ENCODE measurements around the gene LRRTM3.

Gene LRRTM3

GRCh38 chr10:66940965-66941364 is 15.1 kb downstream of the LRRTM3 start:
- DNase-seq, result no peak

GRCh38 chr10:66941491-66941890 is 15.7 kb downstream of the LRRTM3 start:
- no peak for DNase-seq

GRCh38 chr10:66942407-66942806 is 16.6 kb downstream of the LRRTM3 start:
- no peak for DNase-seq

GRCh38 chr10:66943590-66943989 is 17.8 kb downstream of the LRRTM3 start:
- DNase-seq, result no peak

- no peak for DNase-seq
These were observed 26.1 kb downstream of the LRRTM3 start for GRCh38 chr10:66951896-66952295.

GRCh38 chr10:66958466-66958865 is 32.6 kb downstream of the LRRTM3 start:
- no peak for DNase-seq

- no peak for DNase-seq
These were observed 39.1 kb downstream of the LRRTM3 start for GRCh38 chr10:66964946-66965345.

- DNase-seq, result no peak
These were observed 54.5 kb downstream of the LRRTM3 start for GRCh38 chr10:66980246-66980815.

- no peak for DNase-seq
These were observed 55.7 kb downstream of the LRRTM3 start for GRCh38 chr10:66981361-66982052.

GRCh38 chr10:66982053-66982420 is 56.2 kb downstream of the LRRTM3 start:
- no peak for DNase-seq

GRCh38 chr10:66982792-66983474 is 57.1 kb downstream of the LRRTM3 start:
- DNase-seq, result no peak

- no peak for DNase-seq
These were observed 57.6 kb downstream of the LRRTM3 start for GRCh38 chr10:66983475-66983818.

- no peak for DNase-seq
These were observed 64.5 kb downstream of the LRRTM3 start for GRCh38 chr10:66990143-66990830.

- no peak for DNase-seq
These were observed 71.2 kb downstream of the LRRTM3 start for GRCh38 chr10:66996996-66997395.

- no peak for DNase-seq
These were observed 74.1 kb downstream of the LRRTM3 start for GRCh38 chr10:66999762-67000545.

- DNase-seq, result no peak
These were observed 78.9 kb downstream of the LRRTM3 start for GRCh38 chr10:67004690-67005089.

- DNase-seq, result no peak
These were observed 80.1 kb downstream of the LRRTM3 start for GRCh38 chr10:67005981-67006380.

- no peak for DNase-seq
These were observed 85.6 kb downstream of the LRRTM3 start for GRCh38 chr10:67011480-67011879.

- no peak for DNase-seq
These were observed 86.1 kb downstream of the LRRTM3 start for GRCh38 chr10:67011981-67012380.

- DNase-seq, result no peak
These were observed 89.4 kb downstream of the LRRTM3 start for GRCh38 chr10:67015225-67015624.

GRCh38 chr10:67017218-67017617 is 91.4 kb downstream of the LRRTM3 start:
- no peak for DNase-seq

- DNase-seq, result no peak
These were observed 96.3 kb downstream of the LRRTM3 start for GRCh38 chr10:67022099-67022498.

GRCh38 chr10:67033878-67034277 is 108.0 kb downstream of the LRRTM3 start:
- DNase-seq, result no peak
